NCI-H146 (cell line): ENCODE data around the gene MIF4GD.

Experiments used
- DNase-seq: peaks from one replicate; lab custom pipeline; 2025; lab: John Stamatoyannopoulos, UW

The MIF4GD gene

GRCh38 chr17:75232786-75233185, 38.2 kb downstream of the MIF4GD start:
- no peak for DNase-seq

GRCh38 chr17:75231741-75232464, 39.1 kb downstream of the MIF4GD start:
- no peak for DNase-seq

- no peak for DNase-seq
Observed at GRCh38 chr17:75231071-75231470, 40.0 kb downstream of the MIF4GD start.

GRCh38 chr17:75228847-75229246, 42.2 kb downstream of the MIF4GD start:
- DNase-seq = no peak

- no peak for DNase-seq
Observed at GRCh38 chr17:75228305-75228704, 42.7 kb downstream of the MIF4GD start.

GRCh38 chr17:75227729-75228128, 43.3 kb downstream of the MIF4GD start:
- DNase-seq = no peak

- DNase-seq = no peak
Observed at GRCh38 chr17:75225016-75225415, 46.0 kb downstream of the MIF4GD start.

GRCh38 chr17:75219815-75220214, 51.2 kb downstream of the MIF4GD start:
- no peak for DNase-seq

GRCh38 chr17:75218131-75218530, 52.9 kb downstream of the MIF4GD start:
- no peak for DNase-seq
